ENCODE data around the gene HES7. TPM values are rescaled to one million over a fixed set of nuclear protein-coding genes. Genes with fewer than 3 reads are reported as not detected.
A peak's percentile ranks its signal among the peaks of the same experiment; 100 is the strongest.

The HES7 gene
- total RNA-seq, 3 donors from 2014 or later (not counting 1 experiment from before 2014, with no cell fraction given): 0.50 to 0.77 (median 0.61) TPM

DNA sequence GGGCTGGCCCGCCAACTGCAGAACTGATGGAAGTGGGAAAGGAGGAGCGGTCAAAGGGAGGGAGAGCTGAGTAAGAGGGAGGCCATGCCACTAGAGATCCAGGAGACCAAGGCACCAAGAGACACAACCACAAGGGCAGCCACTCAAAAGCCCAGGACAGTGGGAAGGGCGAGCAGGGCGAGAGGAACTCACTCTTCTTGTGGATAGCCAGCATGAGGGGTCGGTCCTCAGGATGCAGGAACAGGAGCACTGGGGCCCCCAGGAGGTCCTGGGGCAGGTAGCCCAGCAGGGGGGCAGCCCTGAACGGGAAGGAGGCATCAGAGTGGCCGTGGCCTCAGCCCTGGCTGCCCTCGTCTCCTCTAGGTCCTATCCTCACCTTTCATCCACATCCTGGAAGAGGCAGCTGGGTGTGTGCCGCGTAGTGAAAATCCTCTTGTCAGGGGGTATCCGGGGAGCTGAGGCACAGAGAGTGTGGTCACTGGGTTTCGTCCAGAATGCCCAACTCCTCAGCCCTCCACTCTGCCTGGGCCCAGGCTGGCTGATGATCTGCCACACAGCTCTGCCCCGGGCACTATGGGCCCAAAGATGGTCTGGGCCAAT lies 24.0 kb upstream of the HES7 start:
- Histone ChIP-seq H3K4me3 (ENCODE audit: low read length) (no peak overlapping the region), H3K4me1 (ENCODE audit: control insufficient read depth, insufficient read depth, low read length) (peaks cover 36% of the 10 kb centered on the region), H3K36me3 (ENCODE audit: control insufficient read depth, insufficient read depth, low read length) (peaks cover 60% of the 10 kb centered on the region), H3K9me3 (ENCODE audit: control insufficient read depth, insufficient read depth, low read length) (no peaks in the 10 kb centered on the region), H3K27me3 (ENCODE audit: control insufficient read depth, insufficient read depth, low read length) (no peaks in the 10 kb centered on the region), H3K27ac (ENCODE audit: low read length) (no peak overlapping the region)
- no peaks in the 10 kb centered on the region for H3K27me3 Mint-ChIP-seq (ENCODE audit: low read depth in 2 of 2)
- TF ChIP-seq, protein P1, sequence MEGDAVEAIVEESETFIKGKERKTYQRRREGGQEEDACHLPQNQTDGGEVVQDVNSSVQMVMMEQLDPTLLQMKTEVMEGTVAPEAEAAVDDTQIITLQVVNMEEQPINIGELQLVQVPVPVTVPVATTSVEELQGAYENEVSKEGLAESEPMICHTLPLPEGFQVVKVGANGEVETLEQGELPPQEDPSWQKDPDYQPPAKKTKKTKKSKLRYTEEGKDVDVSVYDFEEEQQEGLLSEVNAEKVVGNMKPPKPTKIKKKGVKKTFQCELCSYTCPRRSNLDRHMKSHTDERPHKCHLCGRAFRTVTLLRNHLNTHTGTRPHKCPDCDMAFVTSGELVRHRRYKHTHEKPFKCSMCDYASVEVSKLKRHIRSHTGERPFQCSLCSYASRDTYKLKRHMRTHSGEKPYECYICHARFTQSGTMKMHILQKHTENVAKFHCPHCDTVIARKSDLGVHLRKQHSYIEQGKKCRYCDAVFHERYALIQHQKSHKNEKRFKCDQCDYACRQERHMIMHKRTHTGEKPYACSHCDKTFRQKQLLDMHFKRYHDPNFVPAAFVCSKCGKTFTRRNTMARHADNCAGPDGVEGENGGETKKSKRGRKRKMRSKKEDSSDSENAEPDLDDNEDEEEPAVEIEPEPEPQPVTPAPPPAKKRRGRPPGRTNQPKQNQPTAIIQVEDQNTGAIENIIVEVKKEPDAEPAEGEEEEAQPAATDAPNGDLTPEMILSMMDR (IDR thresholded peaks at IDR 0.05): no peak
- no peaks in the 10 kb centered on the region for H3K9me3 Mint-ChIP-seq
- ATAC-seq (no peak), DNase-seq (peak in 1 of 2 donors; percentile 18)
- intact Hi-C loops (cut with micrococcal nuclease): no loop called here
- peak overlapping the region in 1 of 2 donors; percentile 77 for H3K27ac Mint-ChIP-seq
- peaks cover 17 to 26% of the 10 kb centered on the region in 2 donors for H3K4me1 Mint-ChIP-seq
- H3K4me3 Mint-ChIP-seq: peak overlapping the region; percentile 42
- no peaks in the 10 kb centered on the region for H3K36me3 Mint-ChIP-seq
- WGBS (ENCODE audit: insufficient coverage): 96% methylated on average over 13 of the region's 13 CpGs

DNA sequence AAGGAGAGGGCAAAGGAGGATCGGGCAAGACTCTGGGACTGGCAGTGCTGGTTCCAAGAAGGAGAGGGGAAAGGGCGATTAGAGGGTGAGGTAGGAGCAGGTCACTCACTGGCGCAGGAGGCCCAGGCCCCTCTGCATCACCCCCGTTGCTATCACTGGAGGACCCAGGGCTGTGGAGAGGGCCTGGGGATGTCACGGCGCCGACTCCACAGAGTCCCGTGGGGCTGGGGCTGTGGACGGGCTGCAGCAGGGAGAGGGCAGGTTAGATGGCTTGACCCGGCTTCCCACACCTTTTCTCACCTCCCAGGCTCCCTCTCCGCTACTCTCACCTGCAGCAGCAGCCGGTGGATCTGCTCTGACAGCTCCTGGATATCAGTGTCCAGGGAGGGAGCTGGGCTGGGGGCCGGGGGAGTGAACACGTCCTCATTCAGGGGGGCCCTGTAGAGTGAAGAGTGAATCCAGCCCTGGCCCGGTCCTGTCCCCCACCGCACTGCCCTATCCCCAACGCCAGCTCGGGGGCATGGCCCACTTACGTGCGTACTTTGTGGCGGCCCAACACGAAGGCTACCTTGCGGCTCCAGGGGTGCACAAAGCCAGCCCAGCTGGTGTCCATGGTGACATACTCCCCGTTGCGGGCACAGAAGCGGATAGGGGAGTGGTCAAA lies 23.4 kb upstream of the HES7 start:
- H3K27ac Mint-ChIP-seq: peak overlapping the region in 1 of 2 donors; percentile 77
- 96% methylated on average over 26 of the region's 26 CpGs for WGBS (ENCODE audit: insufficient coverage)
- no peaks in the 10 kb centered on the region for H3K36me3 Mint-ChIP-seq
- H3K4me3 ChIP-seq (ENCODE audit: low read length): no peak overlapping the region
- no peaks in the 10 kb centered on the region for H3K27me3 ChIP-seq (ENCODE audit: control insufficient read depth, insufficient read depth, low read length)
- peaks cover 11 to 26% of the 10 kb centered on the region in 2 donors for H3K4me1 Mint-ChIP-seq
- H3K36me3 ChIP-seq (ENCODE audit: control insufficient read depth, insufficient read depth, low read length): peaks cover 64% of the 10 kb centered on the region
- TF ChIP-seq, protein P1 (IDR thresholded peaks at IDR 0.05): no peak
- no peaks in the 10 kb centered on the region for H3K9me3 ChIP-seq (ENCODE audit: control insufficient read depth, insufficient read depth, low read length)
- H3K4me1 ChIP-seq (ENCODE audit: control insufficient read depth, insufficient read depth, low read length): peaks cover 30% of the 10 kb centered on the region
- no peak overlapping the region for H3K27ac ChIP-seq (ENCODE audit: low read length)
- intact Hi-C loops (cut with micrococcal nuclease): no loop called here
- no peak for ATAC-seq
- no peaks in the 10 kb centered on the region for H3K9me3 Mint-ChIP-seq
- H3K27me3 Mint-ChIP-seq (ENCODE audit: low read depth in 2 of 2): no peaks in the 10 kb centered on the region
- no peak for DNase-seq
- peak overlapping the region; percentile 37 for H3K4me3 Mint-ChIP-seq

DNA sequence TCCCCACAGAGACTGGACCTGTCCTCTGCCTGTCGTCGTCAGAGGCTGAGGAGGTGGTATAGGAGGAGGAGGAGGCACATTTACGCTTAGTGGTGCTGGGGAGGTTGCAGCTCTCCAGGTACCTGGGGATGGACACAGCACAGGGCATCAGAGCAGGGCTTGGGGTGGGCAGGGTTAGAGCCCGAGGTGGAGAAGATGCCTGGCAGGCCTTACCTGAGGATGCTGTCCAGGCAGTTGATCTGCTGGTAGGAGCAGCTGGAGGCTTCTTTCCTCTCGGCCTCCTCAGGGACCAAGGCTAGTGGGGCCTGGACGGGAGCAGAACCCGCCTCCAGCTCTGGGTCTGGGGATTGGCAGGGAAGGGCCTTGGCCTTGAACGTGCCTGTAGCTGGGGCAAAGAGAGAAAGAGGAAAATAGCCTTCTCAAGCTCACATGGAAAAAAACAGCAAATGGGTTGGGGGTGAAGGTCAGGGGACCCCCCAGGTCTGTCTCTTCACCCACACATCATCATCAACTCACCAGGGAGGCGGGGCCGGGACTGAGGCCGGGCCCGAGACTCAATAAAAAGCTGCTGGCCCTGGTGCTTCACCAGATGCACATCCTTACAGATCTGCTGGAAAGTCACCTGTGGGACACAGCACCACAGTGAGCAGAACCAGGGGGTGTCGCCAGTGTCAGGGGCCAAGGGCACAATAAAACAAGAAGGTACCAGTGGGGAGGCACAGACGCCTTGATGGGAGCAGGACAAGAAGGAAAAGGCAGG lies 22.7 kb upstream of the HES7 start:
- H3K27me3 Mint-ChIP-seq (ENCODE audit: low read depth in 2 of 2): no peaks in the 10 kb centered on the region
- peaks cover 71% of the 10 kb centered on the region for H3K36me3 ChIP-seq (ENCODE audit: control insufficient read depth, insufficient read depth, low read length)
- H3K36me3 Mint-ChIP-seq: no peaks in the 10 kb centered on the region
- H3K27me3 ChIP-seq (ENCODE audit: control insufficient read depth, insufficient read depth, low read length): no peaks in the 10 kb centered on the region
- H3K4me1 Mint-ChIP-seq: peaks cover 4 to 26% of the 10 kb centered on the region in 2 donors
- TF ChIP-seq, protein P1 (IDR thresholded peaks at IDR 0.05): no peak
- H3K27ac ChIP-seq (ENCODE audit: low read length): no peak overlapping the region
- WGBS (ENCODE audit: insufficient coverage): 94% methylated on average over 14 of the region's 14 CpGs
- H3K27ac Mint-ChIP-seq: peak overlapping the region in 1 of 2 donors; percentile 77
- H3K9me3 ChIP-seq (ENCODE audit: control insufficient read depth, insufficient read depth, low read length): no peaks in the 10 kb centered on the region
- H3K4me1 ChIP-seq (ENCODE audit: control insufficient read depth, insufficient read depth, low read length): peaks cover 23% of the 10 kb centered on the region
- H3K9me3 Mint-ChIP-seq: no peaks in the 10 kb centered on the region
- peak overlapping the region; percentile 59 for H3K4me3 Mint-ChIP-seq
- intact Hi-C loops (cut with micrococcal nuclease): no loop called here
- DNase-seq (peak in 1 of 2 donors; percentile 13), ATAC-seq (no peak)
- no peak overlapping the region for H3K4me3 ChIP-seq (ENCODE audit: low read length)
